HCT116 (cell line): ENCODE results near the gene WDR93.

Experiments used
- EZH2 ChIP-seq: fragments of 200-600 bp; sonication (generic); IDR thresholded peaks from 2 replicates; pipeline ENCODE4 v1.6.1; 2017; ENCODE audit warnings: antibody characterized with exemption, mixed run types
- SRF ChIP-seq: IDR thresholded peaks from 2 replicates; pipeline ENCODE4 v1.6.1; 2012; ENCODE audit warnings: low read depth
- ZNF274 ChIP-seq: fragments of 200-500 bp; sonication (Bioruptor generic); IDR thresholded peaks from 2 replicates; pipeline ENCODE4 v1.6.1; 2014; ENCODE audit warnings: mild to moderate bottlenecking, low read depth, low read length, inconsistent platforms
- TF ChIP-seq, protein P1 (sequence below): IDR thresholded peaks from 2 replicates; pipeline ENCODE4 v1.6.1; 2012; ENCODE audit warnings: low read depth
- TF ChIP-seq, protein P2 (sequence below), 3 experiments: fragments of 200-600 bp in 1 of 3; sonication (generic) in 1 of 3; IDR thresholded peaks in 2 of 3; conservative IDR thresholded peaks in 1 of 3; 2 replicates each; pipeline ENCODE4 v1.5.1; 2012 to 2017; ENCODE audit warnings: low read depth in 2 of 3, low read length in 2 of 3, antibody characterized with exemption in 1 of 3, borderline replicate concordance in 1 of 3, control low read depth in 1 of 3, mild to moderate bottlenecking in 1 of 3, mixed read lengths in 1 of 3, mixed run types in 1 of 3, moderate library complexity in 1 of 3; ENCODE audit not compliant: insufficient read depth in 1 of 3

DNA sequence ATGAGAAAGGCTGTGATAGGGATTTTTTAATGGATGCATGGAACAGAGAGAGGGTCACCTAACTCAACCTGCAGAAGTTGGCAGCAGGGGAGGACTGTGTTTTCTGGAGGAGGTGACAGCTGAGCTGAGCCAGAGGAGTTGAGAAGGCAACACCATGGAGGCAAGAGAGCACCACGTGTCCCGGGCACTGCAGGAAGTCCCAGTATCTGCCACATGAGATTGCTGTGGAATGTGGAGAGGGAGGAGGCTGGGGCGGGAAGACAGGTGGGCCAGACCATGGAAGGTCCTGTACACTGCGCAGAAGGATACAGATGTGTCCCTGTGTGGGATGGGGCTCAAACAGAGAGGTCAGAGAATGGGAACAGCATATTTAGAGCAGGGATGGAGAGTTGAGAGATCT, 45.2 kb downstream of the WDR93 start:
- no peak for TF ChIP-seq ZNF274
- TF ChIP-seq SRF = no peak
- TF ChIP-seq, protein P1, sequence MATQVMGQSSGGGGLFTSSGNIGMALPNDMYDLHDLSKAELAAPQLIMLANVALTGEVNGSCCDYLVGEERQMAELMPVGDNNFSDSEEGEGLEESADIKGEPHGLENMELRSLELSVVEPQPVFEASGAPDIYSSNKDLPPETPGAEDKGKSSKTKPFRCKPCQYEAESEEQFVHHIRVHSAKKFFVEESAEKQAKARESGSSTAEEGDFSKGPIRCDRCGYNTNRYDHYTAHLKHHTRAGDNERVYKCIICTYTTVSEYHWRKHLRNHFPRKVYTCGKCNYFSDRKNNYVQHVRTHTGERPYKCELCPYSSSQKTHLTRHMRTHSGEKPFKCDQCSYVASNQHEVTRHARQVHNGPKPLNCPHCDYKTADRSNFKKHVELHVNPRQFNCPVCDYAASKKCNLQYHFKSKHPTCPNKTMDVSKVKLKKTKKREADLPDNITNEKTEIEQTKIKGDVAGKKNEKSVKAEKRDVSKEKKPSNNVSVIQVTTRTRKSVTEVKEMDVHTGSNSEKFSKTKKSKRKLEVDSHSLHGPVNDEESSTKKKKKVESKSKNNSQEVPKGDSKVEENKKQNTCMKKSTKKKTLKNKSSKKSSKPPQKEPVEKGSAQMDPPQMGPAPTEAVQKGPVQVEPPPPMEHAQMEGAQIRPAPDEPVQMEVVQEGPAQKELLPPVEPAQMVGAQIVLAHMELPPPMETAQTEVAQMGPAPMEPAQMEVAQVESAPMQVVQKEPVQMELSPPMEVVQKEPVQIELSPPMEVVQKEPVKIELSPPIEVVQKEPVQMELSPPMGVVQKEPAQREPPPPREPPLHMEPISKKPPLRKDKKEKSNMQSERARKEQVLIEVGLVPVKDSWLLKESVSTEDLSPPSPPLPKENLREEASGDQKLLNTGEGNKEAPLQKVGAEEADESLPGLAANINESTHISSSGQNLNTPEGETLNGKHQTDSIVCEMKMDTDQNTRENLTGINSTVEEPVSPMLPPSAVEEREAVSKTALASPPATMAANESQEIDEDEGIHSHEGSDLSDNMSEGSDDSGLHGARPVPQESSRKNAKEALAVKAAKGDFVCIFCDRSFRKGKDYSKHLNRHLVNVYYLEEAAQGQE = no peak
- TF ChIP-seq, protein P2, sequence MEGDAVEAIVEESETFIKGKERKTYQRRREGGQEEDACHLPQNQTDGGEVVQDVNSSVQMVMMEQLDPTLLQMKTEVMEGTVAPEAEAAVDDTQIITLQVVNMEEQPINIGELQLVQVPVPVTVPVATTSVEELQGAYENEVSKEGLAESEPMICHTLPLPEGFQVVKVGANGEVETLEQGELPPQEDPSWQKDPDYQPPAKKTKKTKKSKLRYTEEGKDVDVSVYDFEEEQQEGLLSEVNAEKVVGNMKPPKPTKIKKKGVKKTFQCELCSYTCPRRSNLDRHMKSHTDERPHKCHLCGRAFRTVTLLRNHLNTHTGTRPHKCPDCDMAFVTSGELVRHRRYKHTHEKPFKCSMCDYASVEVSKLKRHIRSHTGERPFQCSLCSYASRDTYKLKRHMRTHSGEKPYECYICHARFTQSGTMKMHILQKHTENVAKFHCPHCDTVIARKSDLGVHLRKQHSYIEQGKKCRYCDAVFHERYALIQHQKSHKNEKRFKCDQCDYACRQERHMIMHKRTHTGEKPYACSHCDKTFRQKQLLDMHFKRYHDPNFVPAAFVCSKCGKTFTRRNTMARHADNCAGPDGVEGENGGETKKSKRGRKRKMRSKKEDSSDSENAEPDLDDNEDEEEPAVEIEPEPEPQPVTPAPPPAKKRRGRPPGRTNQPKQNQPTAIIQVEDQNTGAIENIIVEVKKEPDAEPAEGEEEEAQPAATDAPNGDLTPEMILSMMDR (IDR thresholded peaks at IDR 0.05 in 2 of 3, conservative IDR thresholded peaks at IDR 0.05 in 1 of 3; ENCODE audit: borderline replicate concordance in 1 of 3, insufficient read depth in 1 of 3, low read depth in 2 of 3, low read length in 2 of 3) = no peak
- TF ChIP-seq EZH2 = no peak
